Measurements from ENCODE around the gene DENND5B.
"Not testable (repeated sequence)": the region's sequence is repeated elsewhere in the genome, so short reads cannot be mapped to it uniquely, and the experiment has no call there.

The DENND5B gene

GRCh38 chr12:31456562-31456961 lies 134.4 kb downstream of the DENND5B start:
- no peak for DNase-seq

GRCh38 chr12:31444736-31445135 lies 146.2 kb downstream of the DENND5B start:
- DNase-seq, result no peak

GRCh38 chr12:31440586-31440985 lies 150.3 kb downstream of the DENND5B start:
- DNase-seq, result no peak

- no peak for DNase-seq
These were observed 150.8 kb downstream of the DENND5B start for GRCh38 chr12:31440134-31440533.

GRCh38 chr12:31431721-31432240 lies 159.2 kb downstream of the DENND5B start:
- DNase-seq, result no peak

- no peak for DNase-seq
These were observed 167.5 kb downstream of the DENND5B start for GRCh38 chr12:31423405-31423804.

- DNase-seq, result no peak
These were observed 178.6 kb downstream of the DENND5B start for GRCh38 chr12:31412292-31412801.

GRCh38 chr12:31408763-31409162 lies 182.2 kb downstream of the DENND5B start:
- no peak for DNase-seq

GRCh38 chr12:31407562-31407961 lies 183.4 kb downstream of the DENND5B start:
- DNase-seq, result no peak

GRCh38 chr12:31406345-31406744 lies 184.6 kb downstream of the DENND5B start:
- no peak for DNase-seq

- DNase-seq, result no peak
These were observed 185.9 kb downstream of the DENND5B start for GRCh38 chr12:31405021-31405420.

- DNase-seq, result peak; percentile 39
These were observed 187.8 kb downstream of the DENND5B start for GRCh38 chr12:31403099-31403607.

- DNase-seq, result no peak
These were observed 197.9 kb downstream of the DENND5B start for GRCh38 chr12:31393004-31393550.

GRCh38 chr12:31390991-31391390 lies 199.9 kb downstream of the DENND5B start:
- DNase-seq, result no peak

- DNase-seq, result no peak
These were observed 202.2 kb downstream of the DENND5B start for GRCh38 chr12:31388713-31389112.

- no peak for DNase-seq
These were observed 203.5 kb downstream of the DENND5B start for GRCh38 chr12:31387466-31387865.

- no peak for DNase-seq
These were observed 203.9 kb downstream of the DENND5B start for GRCh38 chr12:31387011-31387410.

- no peak for DNase-seq
These were observed 204.6 kb downstream of the DENND5B start for GRCh38 chr12:31386364-31386777.

GRCh38 chr12:31377210-31377609 lies 213.7 kb downstream of the DENND5B start:
- not testable (repeated sequence) for DNase-seq

- not testable (repeated sequence) for DNase-seq
These were observed 215.5 kb downstream of the DENND5B start for GRCh38 chr12:31375422-31375821.

- no peak for DNase-seq
These were observed 219.7 kb downstream of the DENND5B start for GRCh38 chr12:31371256-31371620.

- no peak for DNase-seq
These were observed 220.2 kb downstream of the DENND5B start for GRCh38 chr12:31370531-31371255.

- no peak for DNase-seq
These were observed 221.0 kb downstream of the DENND5B start for GRCh38 chr12:31369712-31370521.

All from GOT3 (cell line).